Central memory CD4-positive, alpha-beta T cell (primary cell): ENCODE results near the gene CSNK1A1L.
"Not testable (repeated sequence)": the region's sequence is repeated elsewhere in the genome, so short reads cannot be mapped to it uniquely, and the experiment has no call there.

ENCODE experiments used
- DNase-seq: peaks from one replicate; pipeline ENCODE4 v3.0.0; 2022

The CSNK1A1L gene

DNA sequence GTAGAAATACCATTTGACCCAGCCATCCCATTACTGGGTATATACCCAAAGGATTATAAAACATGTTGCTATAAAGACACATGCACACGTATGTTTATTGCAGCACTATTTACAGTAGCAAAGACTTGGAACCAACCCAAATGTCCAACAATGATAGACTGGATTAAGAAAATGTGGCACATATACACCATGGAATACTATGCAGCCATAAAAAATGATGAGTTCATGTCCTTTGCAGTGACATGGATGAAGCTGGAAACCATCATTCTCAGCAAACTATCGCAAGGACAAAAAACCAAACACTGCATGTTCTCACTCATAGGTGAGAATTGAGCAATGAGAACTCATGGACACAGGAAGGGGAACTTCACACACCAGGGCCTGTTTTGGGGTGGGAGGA lies 49.2 kb downstream of the CSNK1A1L start:
- DNase-seq: not testable (repeated sequence)
